Liver (tissue), 9 donors: ENCODE data around the gene AURKB. TPM values are rescaled to one million over a fixed set of nuclear protein-coding genes. Genes with fewer than 3 reads are reported as not detected.
A peak's percentile ranks its signal among the peaks of the same experiment; 100 is the strongest.

Experiments used
- DNase-seq: peaks from one replicate; pipeline ENCODE4 v3.0.0-alpha.2; 2017; ENCODE audit warnings: low spot score
- H3K27ac ChIP-seq, 2 donors: one replicate each; pipeline ENCODE4 v1.7.0; 2013; ENCODE audit warnings: inconsistent platforms in 2 of 2, low read length in 2 of 2, control low read depth in 1 of 2, low read depth in 1 of 2, mild to moderate bottlenecking in 1 of 2
- H3K27me3 ChIP-seq, 4 donors: one replicate each; pipeline versions ENCODE4 v1.6.1 to v1.7.0; 2013; ENCODE audit warnings: low read length in 3 of 4, inconsistent platforms in 1 of 4, mild to moderate bottlenecking in 1 of 4, moderate library complexity in 1 of 4; ENCODE audit not compliant: control insufficient read depth in 4 of 4, insufficient read depth in 4 of 4
- H3K36me3 ChIP-seq, 4 donors: one replicate each; pipeline versions ENCODE4 v1.6.1 to v1.7.0; 2013; ENCODE audit warnings: low read length in 3 of 4, mild to moderate bottlenecking in 3 of 4, low read depth in 1 of 4, moderate library complexity in 1 of 4; ENCODE audit not compliant: control insufficient read depth in 4 of 4, insufficient read depth in 3 of 4
- H3K4me1 ChIP-seq, 4 donors: one replicate each; pipeline versions ENCODE4 v1.6.1 to v1.7.0; 2013; ENCODE audit warnings: low read length in 3 of 4, mild to moderate bottlenecking in 3 of 4, moderate library complexity in 1 of 4; ENCODE audit not compliant: control insufficient read depth in 4 of 4, insufficient read depth in 4 of 4
- H3K4me3 ChIP-seq, 3 donors: one replicate each; pipeline versions ENCODE4 v1.6.1 to v1.7.0; 2013; ENCODE audit warnings: low read length in 3 of 3, control low read depth in 1 of 3, low read depth in 1 of 3, mild to moderate bottlenecking in 1 of 3
- H3K9ac ChIP-seq, 2 donors: one replicate each; pipeline ENCODE4 v1.7.0; 2013; ENCODE audit warnings: low read length in 2 of 2, mild to moderate bottlenecking in 2 of 2, moderate library complexity in 2 of 2, control low read depth in 1 of 2, low read depth in 1 of 2
- H3K9me3 ChIP-seq, 4 donors: one replicate each; pipeline versions ENCODE4 v1.6.1 to v1.7.0; 2013; ENCODE audit warnings: low read length in 3 of 4; ENCODE audit not compliant: control insufficient read depth in 4 of 4
- ATF3 ChIP-seq: IDR thresholded peaks from 2 replicates; pipeline ENCODE4 v1.6.1; 2016; ENCODE audit warnings: antibody characterized with exemption
- EGR1 ChIP-seq, 2 donors: IDR thresholded peaks; 2 replicates each; pipeline ENCODE4 v1.6.1; 2016 to 2018; ENCODE audit warnings: antibody characterized with exemption in 2 of 2, low read depth in 2 of 2
- FOXA1 ChIP-seq: IDR thresholded peaks from 2 replicates; pipeline ENCODE4 v1.6.1; 2016; ENCODE audit warnings: antibody characterized with exemption
- FOXA2 ChIP-seq: IDR thresholded peaks from 2 replicates; pipeline ENCODE4 v1.6.1; 2016; ENCODE audit warnings: antibody characterized with exemption
- GABPA ChIP-seq, 2 donors: IDR thresholded peaks in 1 of 2; conservative IDR thresholded peaks in 1 of 2; 2 replicates each; pipeline ENCODE4 v1.6.1; 2016; ENCODE audit warnings: antibody characterized with exemption in 2 of 2, mild to moderate bottlenecking in 1 of 2, moderate library complexity in 1 of 2
- HNF4A ChIP-seq, 2 donors: conservative IDR thresholded peaks; 2 replicates each; pipeline ENCODE4 v1.6.1; 2016; ENCODE audit warnings: antibody characterized with exemption in 2 of 2, mild to moderate bottlenecking in 2 of 2
- HNF4G ChIP-seq: IDR thresholded peaks from 2 replicates; pipeline ENCODE4 v1.6.1; 2016; ENCODE audit warnings: antibody characterized with exemption
- JUND ChIP-seq, 2 donors: IDR thresholded peaks; 2 replicates each; pipeline ENCODE4 v1.6.1; 2016; ENCODE audit warnings: antibody characterized with exemption in 2 of 2
- MAX ChIP-seq: IDR thresholded peaks from 2 replicates; pipeline ENCODE4 v1.6.1; 2016; ENCODE audit warnings: antibody characterized with exemption
- NR2F2 ChIP-seq: IDR thresholded peaks from 2 replicates; pipeline ENCODE4 v1.6.1; 2016; ENCODE audit warnings: antibody characterized with exemption
- SP1 ChIP-seq: IDR thresholded peaks from 2 replicates; pipeline ENCODE4 v1.6.1; 2018; ENCODE audit warnings: antibody characterized with exemption, mild to moderate bottlenecking
- TAF1 ChIP-seq: conservative IDR thresholded peaks from 2 replicates; pipeline ENCODE4 v1.6.1; 2016; ENCODE audit warnings: antibody characterized with exemption, mild to moderate bottlenecking
- YY1 ChIP-seq: IDR thresholded peaks from 2 replicates; pipeline ENCODE4 v1.6.1; 2016; ENCODE audit warnings: antibody characterized with exemption, mild to moderate bottlenecking
- WGBS: extraction: QIAGEN DNeasy Blood & Tissue Kit; methylation state at CpG from one replicate; pipeline ENCODE4 v1.1.7; 2013; 5-methylcytosine and 5-hydroxymethylcytosine counted together
- polyA plus RNA-seq, 2 donors: library from polyadenylated mRNA; stranded (reverse) in 1 of 2; unstranded in 1 of 2; fragments of 200-250 nt in 1 of 2; fragments of >200 nt in 1 of 2; fragmentation: Nextera tagmentation in 1 of 2; extraction: Ambion mirVana in 1 of 2; gene quantifications; one replicate each; pipeline versions ENCODE4 v1.2.1 to v1.2.3, GENCODE V29; 2013 to 2015
- total RNA-seq, 2 donors: library from RNA; depleted of rRNA; stranded (reverse); fragments of >200 nt; gene quantifications; one replicate each; pipeline ENCODE4 v1.2.3, GENCODE V29; 2014
- TF ChIP-seq, protein P1 (sequence below): IDR thresholded peaks from 2 replicates; pipeline ENCODE4 v1.6.1; 2016; ENCODE audit warnings: antibody characterized with exemption, mild to moderate bottlenecking
- TF ChIP-seq, protein P2 (sequence below): IDR thresholded peaks from 2 replicates; pipeline ENCODE4 v1.6.1; 2016; ENCODE audit warnings: antibody characterized with exemption
- TF ChIP-seq, protein P3 (sequence below): fragments of 150-350 bp; IDR thresholded peaks from 2 replicates; pipeline ENCODE4 v1.5.1; 2017; ENCODE audit warnings: improper control_type of control experiment, low read depth, low read length; ENCODE audit not compliant: missing input control
- donor health status: healthy.
- donor health status: healthy.
- donor health status: healthy.
- donor health status: healthy.
- donor health status: healthy.

Gene AURKB
- total and polyA plus RNA-seq, 4 donors = 0.42 to 25.9 (median 3.0) TPM

- WGBS = 22% methylated on average over 12 of the region's 12 CpGs
- H3K9ac ChIP-seq = no peak overlapping the region
- peak; percentile 78 for DNase-seq
- TF ChIP-seq TAF1 (peak; percentile 65), MAX (peak; percentile 19), SP1 (peak; percentile 50), EGR1 (IDR thresholded peaks at IDR 0.05; ENCODE audit: low read depth in 2 of 2) (no peak), YY1 (peak; percentile 43)
- TF ChIP-seq, protein P1, sequence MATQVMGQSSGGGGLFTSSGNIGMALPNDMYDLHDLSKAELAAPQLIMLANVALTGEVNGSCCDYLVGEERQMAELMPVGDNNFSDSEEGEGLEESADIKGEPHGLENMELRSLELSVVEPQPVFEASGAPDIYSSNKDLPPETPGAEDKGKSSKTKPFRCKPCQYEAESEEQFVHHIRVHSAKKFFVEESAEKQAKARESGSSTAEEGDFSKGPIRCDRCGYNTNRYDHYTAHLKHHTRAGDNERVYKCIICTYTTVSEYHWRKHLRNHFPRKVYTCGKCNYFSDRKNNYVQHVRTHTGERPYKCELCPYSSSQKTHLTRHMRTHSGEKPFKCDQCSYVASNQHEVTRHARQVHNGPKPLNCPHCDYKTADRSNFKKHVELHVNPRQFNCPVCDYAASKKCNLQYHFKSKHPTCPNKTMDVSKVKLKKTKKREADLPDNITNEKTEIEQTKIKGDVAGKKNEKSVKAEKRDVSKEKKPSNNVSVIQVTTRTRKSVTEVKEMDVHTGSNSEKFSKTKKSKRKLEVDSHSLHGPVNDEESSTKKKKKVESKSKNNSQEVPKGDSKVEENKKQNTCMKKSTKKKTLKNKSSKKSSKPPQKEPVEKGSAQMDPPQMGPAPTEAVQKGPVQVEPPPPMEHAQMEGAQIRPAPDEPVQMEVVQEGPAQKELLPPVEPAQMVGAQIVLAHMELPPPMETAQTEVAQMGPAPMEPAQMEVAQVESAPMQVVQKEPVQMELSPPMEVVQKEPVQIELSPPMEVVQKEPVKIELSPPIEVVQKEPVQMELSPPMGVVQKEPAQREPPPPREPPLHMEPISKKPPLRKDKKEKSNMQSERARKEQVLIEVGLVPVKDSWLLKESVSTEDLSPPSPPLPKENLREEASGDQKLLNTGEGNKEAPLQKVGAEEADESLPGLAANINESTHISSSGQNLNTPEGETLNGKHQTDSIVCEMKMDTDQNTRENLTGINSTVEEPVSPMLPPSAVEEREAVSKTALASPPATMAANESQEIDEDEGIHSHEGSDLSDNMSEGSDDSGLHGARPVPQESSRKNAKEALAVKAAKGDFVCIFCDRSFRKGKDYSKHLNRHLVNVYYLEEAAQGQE = peak; percentile 37
- TF ChIP-seq, protein P2, sequence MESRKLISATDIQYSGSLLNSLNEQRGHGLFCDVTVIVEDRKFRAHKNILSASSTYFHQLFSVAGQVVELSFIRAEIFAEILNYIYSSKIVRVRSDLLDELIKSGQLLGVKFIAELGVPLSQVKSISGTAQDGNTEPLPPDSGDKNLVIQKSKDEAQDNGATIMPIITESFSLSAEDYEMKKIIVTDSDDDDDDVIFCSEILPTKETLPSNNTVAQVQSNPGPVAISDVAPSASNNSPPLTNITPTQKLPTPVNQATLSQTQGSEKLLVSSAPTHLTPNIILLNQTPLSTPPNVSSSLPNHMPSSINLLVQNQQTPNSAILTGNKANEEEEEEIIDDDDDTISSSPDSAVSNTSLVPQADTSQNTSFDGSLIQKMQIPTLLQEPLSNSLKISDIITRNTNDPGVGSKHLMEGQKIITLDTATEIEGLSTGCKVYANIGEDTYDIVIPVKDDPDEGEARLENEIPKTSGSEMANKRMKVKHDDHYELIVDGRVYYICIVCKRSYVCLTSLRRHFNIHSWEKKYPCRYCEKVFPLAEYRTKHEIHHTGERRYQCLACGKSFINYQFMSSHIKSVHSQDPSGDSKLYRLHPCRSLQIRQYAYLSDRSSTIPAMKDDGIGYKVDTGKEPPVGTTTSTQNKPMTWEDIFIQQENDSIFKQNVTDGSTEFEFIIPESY = no peak
- peak overlapping the region in 1 of 3 donors; percentile 34 for H3K4me3 ChIP-seq
- no peaks in the 10 kb centered on the region for H3K36me3 ChIP-seq
- H3K27ac ChIP-seq = peak overlapping the region in 1 of 2 donors; percentile 59
- H3K9me3 ChIP-seq = no peaks in the 10 kb centered on the region
- H3K4me1 ChIP-seq = peaks cover 12 to 40% (median 23%) of the 10 kb centered on the region in 4 donors
- no peaks in the 10 kb centered on the region for H3K27me3 ChIP-seq
Measured at GRCh38 chr17:8192070-8192815, 18.1 kb downstream of the AURKB start.

DNA sequence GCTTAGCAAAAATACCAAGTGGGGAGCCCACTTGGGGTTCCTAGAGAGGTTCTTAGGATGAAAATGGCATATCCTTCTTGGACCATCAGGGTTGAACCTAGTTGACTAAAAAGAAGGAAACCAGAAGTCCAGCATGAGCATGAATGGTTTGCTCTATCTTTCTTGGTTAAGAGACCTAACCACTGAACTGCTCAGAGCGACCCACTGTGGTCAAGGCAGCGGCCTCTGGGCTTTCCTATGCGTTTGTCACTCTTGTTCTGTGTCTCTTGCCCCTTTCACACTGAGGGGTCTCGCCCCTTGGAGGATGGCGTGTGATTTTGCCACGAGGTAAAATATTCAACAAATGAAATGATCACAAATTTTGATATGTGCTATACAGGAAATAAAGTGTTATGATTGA lies 19.9 kb downstream of the AURKB start:
- Histone ChIP-seq H3K9ac (no peak overlapping the region), H3K4me1 (peaks cover 12 to 56% (median 30%) of the 10 kb centered on the region in 4 donors), H3K27ac (peak overlapping the region in 1 of 2 donors; percentile 81), H3K36me3 (no peaks in the 10 kb centered on the region), H3K9me3 (no peaks in the 10 kb centered on the region), H3K4me3 (peak overlapping the region in 1 of 3 donors; percentile 15), H3K27me3 (no peaks in the 10 kb centered on the region)
- no peak for DNase-seq
- WGBS = 54% methylated on average over 6 of the region's 6 CpGs
- TF ChIP-seq, protein P1 = no peak
- TF ChIP-seq, protein P3, sequence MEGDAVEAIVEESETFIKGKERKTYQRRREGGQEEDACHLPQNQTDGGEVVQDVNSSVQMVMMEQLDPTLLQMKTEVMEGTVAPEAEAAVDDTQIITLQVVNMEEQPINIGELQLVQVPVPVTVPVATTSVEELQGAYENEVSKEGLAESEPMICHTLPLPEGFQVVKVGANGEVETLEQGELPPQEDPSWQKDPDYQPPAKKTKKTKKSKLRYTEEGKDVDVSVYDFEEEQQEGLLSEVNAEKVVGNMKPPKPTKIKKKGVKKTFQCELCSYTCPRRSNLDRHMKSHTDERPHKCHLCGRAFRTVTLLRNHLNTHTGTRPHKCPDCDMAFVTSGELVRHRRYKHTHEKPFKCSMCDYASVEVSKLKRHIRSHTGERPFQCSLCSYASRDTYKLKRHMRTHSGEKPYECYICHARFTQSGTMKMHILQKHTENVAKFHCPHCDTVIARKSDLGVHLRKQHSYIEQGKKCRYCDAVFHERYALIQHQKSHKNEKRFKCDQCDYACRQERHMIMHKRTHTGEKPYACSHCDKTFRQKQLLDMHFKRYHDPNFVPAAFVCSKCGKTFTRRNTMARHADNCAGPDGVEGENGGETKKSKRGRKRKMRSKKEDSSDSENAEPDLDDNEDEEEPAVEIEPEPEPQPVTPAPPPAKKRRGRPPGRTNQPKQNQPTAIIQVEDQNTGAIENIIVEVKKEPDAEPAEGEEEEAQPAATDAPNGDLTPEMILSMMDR = no peak
- TF ChIP-seq MAX (no peak), ATF3 (no peak), SP1 (no peak), YY1 (no peak), EGR1 (IDR thresholded peaks at IDR 0.05; ENCODE audit: low read depth in 2 of 2) (no peak), GABPA (IDR thresholded peaks at IDR 0.05 in 1 of 2, conservative IDR thresholded peaks at IDR 0.05 in 1 of 2) (no peak), FOXA2 (no peak), FOXA1 (no peak), JUND (IDR thresholded peaks at IDR 0.05) (no peak), HNF4A (conservative IDR thresholded peaks at IDR 0.05) (no peak), NR2F2 (no peak), HNF4G (no peak)
- TF ChIP-seq, protein P2 = no peak
